RWPE1 (cell line): Measurements from ENCODE around the gene PDE8B.

Experiments used
- CTCF ChIA-PET: fragments of 350-600 bp; sonication (Branson Sonifier 250); formaldehyde crosslinking; extraction: SDS; loops from one replicate; lab custom pipeline; 2021; lab: Yijun Ruan, JAX
- POLR2A ChIA-PET: fragments of 400-600 bp; formaldehyde crosslinking; extraction: SDS; loops from one replicate; lab custom pipeline; 2020; ENCODE audit warnings: antibody characterized with exemption; ENCODE audit not compliant: low non-redundant PET; lab: Yijun Ruan, JAX
- DNase-seq: peaks from one replicate; pipeline ENCODE4 v3.0.0; 2012; ENCODE audit warnings: low spot score
- H3K27ac ChIP-seq: fragments of 450-650 bp; 2 replicates; pipeline ENCODE4 v1.5.1; 2017
- CTCF ChIP-seq: fragments of 450-650 bp; conservative IDR thresholded peaks from 2 replicates; pipeline ENCODE4 v1.5.1; 2017; ENCODE audit warnings: low read depth, mild to moderate bottlenecking

Gene PDE8B

GRCh38 chr5:77213601-77214000 lies 3.1 kb downstream of the PDE8B start:
- no peak overlapping the region for H3K27ac ChIP-seq
- CTCF ChIA-PET, result no interaction called here

GRCh38 chr5:77214151-77214550 lies 3.7 kb downstream of the PDE8B start:
- no peak for TF ChIP-seq CTCF
- no peak overlapping the region for H3K27ac ChIP-seq
- ChIA-PET CTCF (no interaction called here), POLR2A (no interaction called here)
- no peak for DNase-seq

More at GRCh38 chr5:77213601-77214000, 3.1 kb downstream of the PDE8B start:
- DNase-seq, result no peak
- TF ChIP-seq CTCF, result no peak
- POLR2A ChIA-PET, result no interaction called here

DNA sequence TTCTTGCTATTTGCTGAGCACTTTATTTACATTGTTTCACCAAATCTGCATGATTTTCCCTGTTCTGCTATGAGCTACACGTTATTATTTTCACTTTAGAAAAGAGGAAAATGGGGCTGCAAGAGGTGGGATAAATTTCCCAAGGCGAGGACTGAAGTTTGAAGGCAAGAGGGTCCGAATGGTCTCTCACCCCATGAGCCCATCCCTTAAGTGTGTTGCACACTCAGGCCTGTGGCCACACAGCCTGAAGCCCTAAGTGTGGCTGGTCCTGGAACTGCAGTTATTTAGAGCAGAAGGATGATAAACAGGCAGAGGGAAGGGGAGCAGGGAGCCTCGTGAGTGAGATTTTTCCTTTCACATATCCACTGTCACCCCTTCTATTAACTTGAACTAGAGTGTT lies 7.8 kb downstream of the PDE8B start:
- ChIA-PET CTCF (interaction anchor here (0.7 to 1.1 kb wide), 3 partner anchors 142 to 714 kb away, joined by 3 read pairs; no protein-coding TSS in a partner anchor), POLR2A (no interaction called here)
- no peak overlapping the region for H3K27ac ChIP-seq
- no peak for TF ChIP-seq CTCF
- peak; percentile 31 for DNase-seq

DNA sequence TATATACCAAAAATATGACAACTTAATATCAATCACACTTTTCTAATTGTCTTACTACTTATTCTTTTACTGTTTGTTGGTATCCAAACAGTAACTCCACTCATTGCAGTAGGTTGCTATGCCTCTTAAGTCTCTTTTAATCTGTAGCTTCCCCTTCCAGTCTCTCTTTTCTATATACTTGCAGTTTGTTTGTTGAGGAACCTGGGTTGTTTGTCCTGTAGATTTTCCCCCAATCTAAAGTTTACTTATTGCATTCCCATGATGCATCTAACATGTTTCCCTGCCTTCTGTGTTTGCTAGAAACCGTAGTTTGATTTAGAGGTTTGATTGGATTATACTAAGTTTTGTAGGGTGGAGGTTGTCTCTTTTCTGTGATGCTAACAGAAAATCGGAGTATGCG lies 10.6 kb downstream of the PDE8B start:
- no peak for DNase-seq
- no peak overlapping the region for H3K27ac ChIP-seq
- no peak for TF ChIP-seq CTCF
- ChIA-PET CTCF (interaction anchor here (0.6 kb wide), 2 partner anchors 9 to 19 kb away, joined by 4 read pairs; no protein-coding TSS in a partner anchor), POLR2A (no interaction called here)

DNA sequence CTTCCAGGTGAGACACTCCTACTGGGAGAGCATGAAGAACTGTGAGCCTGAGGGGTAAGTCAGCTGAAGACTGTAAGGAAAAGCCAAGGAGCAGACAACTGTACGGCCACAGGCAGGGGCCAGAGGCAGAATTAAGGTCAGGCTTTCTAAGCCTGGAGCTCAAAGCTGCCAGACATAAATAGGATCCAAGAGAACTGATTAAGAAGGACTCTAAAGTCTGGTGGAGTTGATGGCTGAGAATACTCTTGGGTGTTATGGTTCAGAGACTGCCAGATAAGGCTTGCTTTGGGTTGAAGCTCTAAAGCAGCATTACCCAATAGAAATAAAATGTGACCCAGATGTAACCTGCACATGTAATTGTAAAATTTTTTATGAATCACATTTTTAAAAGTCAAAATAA lies 12.2 kb downstream of the PDE8B start:
- no peak for DNase-seq
- no peak for TF ChIP-seq CTCF
- no peak overlapping the region for H3K27ac ChIP-seq
- ChIA-PET POLR2A (no interaction called here), CTCF (interaction anchor here (0.6 kb wide), 1 partner anchor 79 kb away, joined by 3 read pairs; no protein-coding TSS in a partner anchor)

- POLR2A ChIA-PET, result no interaction called here
- no peak for TF ChIP-seq CTCF
- DNase-seq, result no peak
- CTCF ChIA-PET, result no interaction called here
- H3K27ac ChIP-seq, result no peak overlapping the region
Measured at GRCh38 chr5:77223653-77224052, 13.2 kb downstream of the PDE8B start.
